ENCODE measurements around the gene TSC22D3. TPM values are rescaled to one million over a fixed set of nuclear protein-coding genes. Genes with fewer than 3 reads are reported as not detected.
"Not testable (repeated sequence)": the region's sequence is repeated elsewhere in the genome, so short reads cannot be mapped to it uniquely, and the experiment has no call there.

TSC22D3 gene
- total and polyA plus RNA-seq, 12 donors: 26.3 to 153 (median 36.9) TPM

GRCh38 chrX:107687445-107687844, 88.1 kb downstream of the TSC22D3 start:
- no peak overlapping the region for H3K4me3 ChIP-seq
- H3K27ac ChIP-seq: no peak overlapping the region
- TF ChIP-seq, protein P1, sequence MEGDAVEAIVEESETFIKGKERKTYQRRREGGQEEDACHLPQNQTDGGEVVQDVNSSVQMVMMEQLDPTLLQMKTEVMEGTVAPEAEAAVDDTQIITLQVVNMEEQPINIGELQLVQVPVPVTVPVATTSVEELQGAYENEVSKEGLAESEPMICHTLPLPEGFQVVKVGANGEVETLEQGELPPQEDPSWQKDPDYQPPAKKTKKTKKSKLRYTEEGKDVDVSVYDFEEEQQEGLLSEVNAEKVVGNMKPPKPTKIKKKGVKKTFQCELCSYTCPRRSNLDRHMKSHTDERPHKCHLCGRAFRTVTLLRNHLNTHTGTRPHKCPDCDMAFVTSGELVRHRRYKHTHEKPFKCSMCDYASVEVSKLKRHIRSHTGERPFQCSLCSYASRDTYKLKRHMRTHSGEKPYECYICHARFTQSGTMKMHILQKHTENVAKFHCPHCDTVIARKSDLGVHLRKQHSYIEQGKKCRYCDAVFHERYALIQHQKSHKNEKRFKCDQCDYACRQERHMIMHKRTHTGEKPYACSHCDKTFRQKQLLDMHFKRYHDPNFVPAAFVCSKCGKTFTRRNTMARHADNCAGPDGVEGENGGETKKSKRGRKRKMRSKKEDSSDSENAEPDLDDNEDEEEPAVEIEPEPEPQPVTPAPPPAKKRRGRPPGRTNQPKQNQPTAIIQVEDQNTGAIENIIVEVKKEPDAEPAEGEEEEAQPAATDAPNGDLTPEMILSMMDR (IDR thresholded peaks at IDR 0.05): no peak
- intact Hi-C loops (cut with DNase I): no loop called here
- WGBS, 2 donors: 89 to 91% methylated on average over 3 of the region's 3 CpGs
- no peaks in the 10 kb centered on the region for H3K36me3 ChIP-seq
- peaks cover 0 to 17% (median 0%) of the 10 kb centered on the region in 7 donors for H3K27me3 ChIP-seq
- ATAC-seq (no peak), DNase-seq (no peak)
- no peaks in the 10 kb centered on the region for H3K9me3 ChIP-seq
- H3K4me1 ChIP-seq: peaks cover 3 to 42% (median 26%) of the 10 kb centered on the region in 9 donors

DNA sequence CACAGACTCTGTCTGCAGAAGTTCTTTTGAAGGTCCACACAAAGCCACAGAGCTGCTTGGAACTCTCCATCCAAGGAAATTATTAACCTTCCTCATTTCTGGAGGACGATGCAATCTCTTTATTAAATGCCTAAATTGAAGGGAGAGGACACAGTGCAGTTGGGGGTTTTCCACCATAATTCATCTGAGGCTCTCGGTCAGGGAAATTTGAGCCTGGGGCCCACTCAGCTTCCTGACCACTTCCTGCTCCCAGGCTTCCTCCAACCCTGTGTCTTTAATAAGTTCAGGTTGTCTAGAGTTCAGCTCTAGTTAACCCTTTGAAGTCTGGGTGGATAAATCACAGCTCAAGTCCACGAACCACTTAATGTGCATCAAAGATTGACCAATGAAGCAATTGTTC, 88.8 kb downstream of the TSC22D3 start:
- no peaks in the 10 kb centered on the region for H3K9me3 ChIP-seq
- DNase-seq (no peak), ATAC-seq (no peak)
- peak overlapping the region in 1 of 10 donors; percentile 20 for H3K27ac ChIP-seq
- H3K27me3 ChIP-seq: peaks cover 0 to 23% (median 0%) of the 10 kb centered on the region in 7 donors
- intact Hi-C loops (cut with DNase I): no loop called here
- TF ChIP-seq, protein P1 (IDR thresholded peaks at IDR 0.05): no peak
- peaks cover 3 to 42% (median 26%) of the 10 kb centered on the region in 9 donors for H3K4me1 ChIP-seq
- no peak overlapping the region for H3K4me3 ChIP-seq
- no peaks in the 10 kb centered on the region for H3K36me3 ChIP-seq
- 59 to 64% methylated on average over 3 of the region's 3 CpGs for WGBS, 2 donors

DNA sequence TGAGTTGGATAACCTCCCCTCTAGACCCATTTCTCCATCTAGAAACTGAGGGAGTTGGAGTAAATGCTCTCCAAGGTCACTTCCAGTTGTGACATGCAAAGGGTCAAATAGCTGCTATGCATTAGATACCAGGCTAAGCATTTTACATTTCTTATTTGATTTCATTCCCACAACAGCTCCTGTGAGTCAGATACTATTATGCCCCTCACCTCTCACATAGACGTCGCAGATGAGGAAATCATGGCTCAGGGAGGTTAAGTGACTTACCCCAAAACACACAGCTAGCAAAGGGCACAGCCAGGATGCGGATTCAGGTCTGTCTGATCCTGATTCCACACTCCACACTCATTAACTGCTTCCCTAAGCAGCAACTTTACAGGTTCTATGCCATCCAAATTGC, 89.6 kb downstream of the TSC22D3 start:
- intact Hi-C loops (cut with DNase I): no loop called here
- H3K4me1 ChIP-seq: peaks cover 3 to 42% (median 26%) of the 10 kb centered on the region in 9 donors
- H3K9me3 ChIP-seq: no peaks in the 10 kb centered on the region
- H3K36me3 ChIP-seq: no peaks in the 10 kb centered on the region
- peak overlapping the region in 3 of 10 donors; percentile 22 to 71 (median 61) for H3K27ac ChIP-seq
- peaks cover 0 to 24% (median 0%) of the 10 kb centered on the region in 7 donors for H3K27me3 ChIP-seq
- H3K4me3 ChIP-seq: no peak overlapping the region
- TF ChIP-seq, protein P1 (IDR thresholded peaks at IDR 0.05): no peak
- ATAC-seq (no peak), DNase-seq (no peak)
- 87 to 91% methylated on average over 3 of the region's 3 CpGs for WGBS, 2 donors

- H3K36me3 ChIP-seq; H3K9me3 ChIP-seq; ATAC-seq; H3K4me3 ChIP-seq; intact Hi-C loops (cut with DNase I); DNase-seq: not testable (repeated sequence)
- Histone ChIP-seq H3K27ac (peak overlapping the region in 8 of 10 donors; percentile 22 to 71 (median 54)), H3K4me1 (peaks cover 3 to 42% (median 26%) of the 10 kb centered on the region in 9 donors), H3K27me3 (peaks cover 0 to 29% (median 0%) of the 10 kb centered on the region in 7 donors)
- 96 to 98% methylated on average over 9 of the region's 9 CpGs for WGBS, 2 donors
Observed at GRCh38 chrX:107685586-107685985, 90.0 kb downstream of the TSC22D3 start.

GRCh38 chrX:107684956-107685385, 90.6 kb downstream of the TSC22D3 start:
- Histone ChIP-seq H3K27me3 (peaks cover 0 to 32% (median 0%) of the 10 kb centered on the region in 7 donors), H3K36me3 (no peaks in the 10 kb centered on the region), H3K4me3 (no peak overlapping the region), H3K4me1 (peaks cover 3 to 43% (median 26%) of the 10 kb centered on the region in 9 donors), H3K9me3 (no peaks in the 10 kb centered on the region), H3K27ac (peak overlapping the region in 8 of 10 donors; percentile 22 to 71 (median 54))
- TF ChIP-seq, protein P1 (IDR thresholded peaks at IDR 0.05): no peak
- peak; percentile 45 to 91 (median 90) for ATAC-seq
- intact Hi-C loops (cut with DNase I): no loop called here
- peak; percentile 48 to 57 for DNase-seq
- WGBS, 2 donors: 50 to 78% methylated on average over 5 of the region's 5 CpGs

Data from heart right ventricle (tissue), 16 donors.